GM06990 (cell line): ENCODE measurements around the gene FBXO24.
"Not testable (repeated sequence)": the region's sequence is repeated elsewhere in the genome, so short reads cannot be mapped to it uniquely, and the experiment has no call there.

Experiments
- DNase-seq: peaks from one replicate; pipeline ENCODE4 v3.0.0-alpha.2; 2011; ENCODE audit not compliant: insufficient read length; ENCODE audit errors: extremely low read depth
- H3K27me3 ChIP-seq: replicated peaks from 2 replicates; pipeline ENCODE4 v1.6.0; 2011; ENCODE audit warnings: low read length; ENCODE audit not compliant: control insufficient read depth, insufficient read depth
- H3K36me3 ChIP-seq: 2 replicates; pipeline ENCODE4 v1.5.1; 2011; ENCODE audit warnings: low read length; ENCODE audit not compliant: control insufficient read depth, insufficient read depth
- H3K4me3 ChIP-seq: replicated peaks from 2 replicates; pipeline ENCODE4 v1.5.1; 2011; ENCODE audit warnings: low read depth, mild to moderate bottlenecking, control low read depth, low read length
- TF ChIP-seq, protein P1 (sequence below): IDR thresholded peaks from 2 replicates; pipeline ENCODE4 v1.5.1; 2011; ENCODE audit warnings: low read length, control low read depth, mild to moderate bottlenecking, inconsistent platforms; ENCODE audit not compliant: insufficient read depth, poor library complexity, severe bottlenecking

Gene FBXO24

DNA sequence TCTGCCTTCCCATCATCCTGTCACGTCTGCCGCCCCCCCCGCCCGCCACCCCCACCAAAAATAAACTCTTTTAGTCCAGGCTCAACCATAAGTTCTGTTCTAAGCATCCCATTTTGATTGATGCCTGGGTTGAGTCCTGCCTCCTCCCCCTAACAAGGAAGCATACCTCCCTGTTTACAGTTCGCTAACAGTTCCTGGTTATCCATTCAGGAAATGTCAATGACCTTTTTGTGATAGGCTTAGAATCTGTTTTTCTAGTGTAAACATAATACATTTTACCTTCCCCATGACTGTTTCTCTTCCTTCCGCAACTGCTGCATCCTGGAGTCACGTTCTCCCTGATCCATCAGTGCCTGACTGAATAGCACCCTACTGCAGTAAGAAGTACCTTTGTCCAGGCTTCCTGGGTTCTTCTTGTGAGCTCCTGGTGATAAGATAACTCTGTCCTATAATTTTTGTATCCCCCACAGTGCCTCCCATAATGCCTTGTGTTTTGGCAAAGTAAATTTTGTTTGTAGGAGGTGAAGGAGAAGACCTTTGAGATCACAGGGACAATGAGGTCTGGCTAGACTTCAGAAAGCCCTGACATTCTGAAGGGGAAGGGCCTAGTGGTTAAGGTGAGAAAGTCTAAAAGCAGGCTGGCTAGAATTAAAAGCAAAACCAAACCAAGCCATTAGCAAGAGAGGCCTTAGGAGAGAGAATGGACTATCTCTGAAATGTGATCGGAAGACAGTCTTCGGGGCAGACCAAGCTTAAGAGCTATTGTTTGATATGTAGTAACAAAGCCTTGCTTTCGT, 39.8 kb upstream of the FBXO24 start:
- Histone ChIP-seq H3K36me3 (peaks cover 3% of the 10 kb centered on the region), H3K4me3 (peak overlapping the region; percentile 47), H3K27me3 (no peaks in the 10 kb centered on the region)
- TF ChIP-seq, protein P1, sequence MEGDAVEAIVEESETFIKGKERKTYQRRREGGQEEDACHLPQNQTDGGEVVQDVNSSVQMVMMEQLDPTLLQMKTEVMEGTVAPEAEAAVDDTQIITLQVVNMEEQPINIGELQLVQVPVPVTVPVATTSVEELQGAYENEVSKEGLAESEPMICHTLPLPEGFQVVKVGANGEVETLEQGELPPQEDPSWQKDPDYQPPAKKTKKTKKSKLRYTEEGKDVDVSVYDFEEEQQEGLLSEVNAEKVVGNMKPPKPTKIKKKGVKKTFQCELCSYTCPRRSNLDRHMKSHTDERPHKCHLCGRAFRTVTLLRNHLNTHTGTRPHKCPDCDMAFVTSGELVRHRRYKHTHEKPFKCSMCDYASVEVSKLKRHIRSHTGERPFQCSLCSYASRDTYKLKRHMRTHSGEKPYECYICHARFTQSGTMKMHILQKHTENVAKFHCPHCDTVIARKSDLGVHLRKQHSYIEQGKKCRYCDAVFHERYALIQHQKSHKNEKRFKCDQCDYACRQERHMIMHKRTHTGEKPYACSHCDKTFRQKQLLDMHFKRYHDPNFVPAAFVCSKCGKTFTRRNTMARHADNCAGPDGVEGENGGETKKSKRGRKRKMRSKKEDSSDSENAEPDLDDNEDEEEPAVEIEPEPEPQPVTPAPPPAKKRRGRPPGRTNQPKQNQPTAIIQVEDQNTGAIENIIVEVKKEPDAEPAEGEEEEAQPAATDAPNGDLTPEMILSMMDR = no peak
- peak; percentile 43 for DNase-seq

DNA sequence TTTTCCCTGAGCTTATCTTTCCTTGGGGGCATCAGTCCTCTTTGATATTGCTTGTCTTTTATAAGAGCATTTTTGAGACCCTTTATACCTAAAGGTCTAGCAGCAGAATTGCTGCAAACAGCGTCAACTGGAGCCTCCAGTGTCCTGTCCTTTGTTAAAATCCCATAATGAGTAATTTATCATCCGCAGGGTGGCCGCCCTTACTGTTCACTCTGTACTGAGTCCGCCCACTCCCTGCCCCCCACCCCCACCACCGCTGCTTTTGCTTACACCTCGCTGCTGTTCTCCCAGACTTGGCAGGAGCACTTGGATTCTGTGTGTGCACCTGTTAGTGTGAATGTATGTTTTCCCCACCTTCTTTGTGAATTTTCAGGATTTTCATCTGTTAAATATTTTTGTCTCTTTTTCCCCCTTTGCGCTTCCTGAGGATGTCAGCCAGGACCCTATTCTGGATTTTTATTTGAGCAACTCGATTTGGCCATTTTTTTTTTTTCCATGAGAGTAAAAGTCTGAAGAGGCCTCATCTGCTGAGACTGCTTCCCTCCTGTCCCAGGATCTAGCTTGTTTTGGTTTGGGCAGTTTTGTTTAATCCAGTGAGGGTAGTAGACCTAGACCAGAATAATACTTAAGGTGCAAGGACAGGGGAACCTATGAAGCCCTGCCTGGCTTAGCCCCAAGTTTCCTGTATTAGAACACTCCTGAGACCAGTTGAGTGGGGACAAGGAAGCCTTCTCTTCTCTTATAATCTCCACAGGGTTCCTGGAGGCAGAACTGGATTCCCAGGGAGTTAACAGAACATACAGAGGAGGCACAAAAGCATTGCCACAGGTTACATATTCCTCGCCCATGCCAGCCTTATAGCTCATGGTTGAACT, 39.0 kb upstream of the FBXO24 start:
- no peak for DNase-seq
- H3K4me3 ChIP-seq = peak overlapping the region; percentile 47

DNA sequence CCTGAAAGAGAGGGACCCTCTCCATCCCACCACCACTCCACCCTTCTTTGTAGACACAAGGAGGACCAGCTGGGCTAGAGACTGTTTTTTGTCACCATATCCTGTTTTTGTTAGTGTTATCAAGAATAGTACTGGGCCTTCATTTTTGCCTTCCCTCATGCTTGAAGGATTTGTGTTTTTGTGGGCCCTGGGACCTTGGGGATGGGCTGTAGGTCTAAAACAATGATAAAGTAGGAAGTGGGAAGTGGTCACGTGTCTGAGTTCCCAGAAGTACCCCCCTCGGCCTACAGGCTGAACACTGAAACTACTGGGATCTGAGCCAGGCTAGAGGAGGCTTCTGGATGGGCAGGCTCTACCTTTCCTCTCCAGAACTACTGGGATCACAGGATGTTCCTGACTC, 38.3 kb upstream of the FBXO24 start:
- no peak overlapping the region for H3K4me3 ChIP-seq
- DNase-seq = no peak

More for the DNA sequence above, 39.0 kb upstream of the FBXO24 start:
- TF ChIP-seq, protein P1 = no peak
- no peaks in the 10 kb centered on the region for H3K27me3 ChIP-seq
- H3K36me3 ChIP-seq = peaks cover 3% of the 10 kb centered on the region

DNA sequence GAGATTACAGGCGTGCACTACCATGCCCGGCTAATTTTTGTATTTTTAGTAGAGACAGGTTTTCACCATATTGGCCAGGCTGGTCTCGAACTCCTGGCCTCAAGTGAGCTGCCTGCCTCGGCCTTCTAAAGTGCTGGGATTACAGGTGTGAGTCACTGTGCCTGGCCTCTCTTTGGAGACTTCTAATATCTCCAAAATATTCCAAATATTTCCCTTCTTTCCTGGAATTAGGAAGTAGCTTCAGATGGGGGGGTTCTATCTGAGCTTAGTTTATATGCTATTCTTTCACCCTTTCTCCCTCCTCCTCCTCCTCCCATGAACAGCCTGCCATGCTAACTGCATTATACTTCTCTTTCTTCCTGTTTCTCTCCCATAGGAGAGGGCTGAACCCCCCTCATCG, 37.7 kb upstream of the FBXO24 start:
- H3K27me3 ChIP-seq, H3K4me3 ChIP-seq, H3K36me3 ChIP-seq, DNase-seq: not testable (repeated sequence)

More for the DNA sequence above, 38.3 kb upstream of the FBXO24 start:
- peaks cover 6% of the 10 kb centered on the region for H3K36me3 ChIP-seq
- H3K27me3 ChIP-seq = no peaks in the 10 kb centered on the region
- TF ChIP-seq, protein P1 = no peak

DNA sequence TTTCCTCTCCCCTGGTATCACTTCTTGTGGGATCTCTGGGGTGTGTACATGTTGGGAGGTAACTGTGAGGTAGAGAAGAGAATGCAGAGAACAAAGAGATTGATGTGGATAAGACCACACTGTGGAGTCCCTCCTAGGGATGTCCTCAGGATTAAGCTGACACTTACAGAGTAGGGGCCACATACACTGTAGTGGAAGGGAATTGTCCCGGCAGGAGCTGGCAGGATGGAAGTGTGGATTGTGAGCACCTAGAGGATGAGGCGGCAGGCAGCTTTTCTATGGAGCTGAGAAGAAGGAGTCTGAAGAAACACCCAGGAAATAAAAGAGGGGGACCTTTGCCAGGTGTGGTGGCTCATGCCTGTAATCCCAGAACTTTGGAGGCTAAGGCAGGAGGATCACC, 33.6 kb upstream of the FBXO24 start:
- DNase-seq = no peak
- Histone ChIP-seq H3K4me3 (no peak overlapping the region), H3K36me3 (peaks cover 22% of the 10 kb centered on the region), H3K27me3 (no peaks in the 10 kb centered on the region)
- TF ChIP-seq, protein P1 = no peak

DNA sequence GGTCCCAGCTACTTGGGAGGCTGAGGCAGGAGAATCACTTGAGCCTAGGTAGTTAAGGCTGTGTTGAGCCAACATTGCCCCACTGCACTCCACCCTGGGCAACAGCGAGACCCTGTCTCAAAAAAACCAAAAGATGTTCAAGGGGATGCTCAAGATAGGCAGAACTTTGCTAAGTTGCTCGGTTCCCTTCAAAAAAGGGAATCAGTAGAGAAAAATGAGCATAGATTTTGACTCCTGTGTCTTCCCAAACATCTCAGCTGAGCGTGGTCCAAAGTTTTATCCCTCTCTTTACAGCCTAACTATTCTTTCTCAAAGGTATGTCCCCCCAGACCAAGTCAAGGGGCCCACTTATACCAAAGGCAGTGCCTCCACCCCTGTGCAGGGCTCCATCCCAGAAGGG, 33.1 kb upstream of the FBXO24 start:
- no peak for DNase-seq
- TF ChIP-seq, protein P1 = no peak

More for the DNA sequence above, 33.1 kb upstream of the FBXO24 start:
- H3K4me3 ChIP-seq = no peak overlapping the region
- H3K27me3 ChIP-seq = no peaks in the 10 kb centered on the region
- peaks cover 22% of the 10 kb centered on the region for H3K36me3 ChIP-seq
